ENCODE data around the gene EMD.
"Not testable (repeated sequence)": the region's sequence is repeated elsewhere in the genome, so short reads cannot be mapped to it uniquely, and the experiment has no call there.

The EMD gene

GRCh38 chrX:154397888-154398667 is 19.0 kb downstream of the EMD start, which contains the start of gene RPL10:
RPL10 (plus strand) TSS chrX:154398377; CDS start chrX:154398520, 143 bp downstream.
- peak; percentile 95 for DNase-seq

GRCh38 chrX:154398668-154399526 is 19.8 kb downstream of the EMD start:
- peak; percentile 88 for DNase-seq

GRCh38 chrX:154399527-154400368 is 20.7 kb downstream of the EMD start:
- DNase-seq: peak; percentile 24

GRCh38 chrX:154400369-154400817 is 21.3 kb downstream of the EMD start:
- not testable (repeated sequence) for DNase-seq

GRCh38 chrX:154401045-154401799 is 22.1 kb downstream of the EMD start:
- DNase-seq: peak; percentile 49

GRCh38 chrX:154401918-154402621 is 23.0 kb downstream of the EMD start:
- DNase-seq: peak; percentile 21

GRCh38 chrX:154402622-154403127 is 23.6 kb downstream of the EMD start:
- no peak for DNase-seq

GRCh38 chrX:154403192-154403591 is 24.1 kb downstream of the EMD start:
- no peak for DNase-seq

GRCh38 chrX:154403858-154404257 is 24.8 kb downstream of the EMD start:
- no peak for DNase-seq

- no peak for DNase-seq
Measured at GRCh38 chrX:154404625-154405192, 25.6 kb downstream of the EMD start.

GRCh38 chrX:154408659-154409221 is 29.6 kb downstream of the EMD start:
- no peak for DNase-seq

GRCh38 chrX:154409222-154409871 is 30.3 kb downstream of the EMD start, which contains the start of gene DNASE1L1:
DNASE1L1 (minus strand) TSS chrX:154409254; CDS start chrX:154405568, 3,686 bp downstream.
- peak; percentile 83 for DNase-seq

GRCh38 chrX:154411981-154412340 is 32.9 kb downstream of the EMD start:
- DNase-seq: peak; percentile 63

GRCh38 chrX:154412468-154412867 is 33.4 kb downstream of the EMD start:
- peak; percentile 26 for DNase-seq

GRCh38 chrX:154413142-154413541 is 34.0 kb downstream of the EMD start:
- DNase-seq: no peak

GRCh38 chrX:154417157-154417556 is 38.1 kb downstream of the EMD start:
- no peak for DNase-seq

- DNase-seq: no peak
Measured at GRCh38 chrX:154419189-154419588, 40.1 kb downstream of the EMD start.

- no peak for DNase-seq
Measured at GRCh38 chrX:154419688-154420401, 40.8 kb downstream of the EMD start.

GRCh38 chrX:154420402-154420756 is 41.3 kb downstream of the EMD start:
- no peak for DNase-seq

Measured in hematopoietic multipotent progenitor cell treated with erythropoietin and hydrocortisone succinate and interleukin-3 and kit ligand, for 8 days (in vitro differentiated cells).